H9 (cell line): ENCODE measurements around the gene PHLDA1. TPM values are rescaled to one million over a fixed set of nuclear protein-coding genes. Genes with fewer than 3 reads are reported as not detected.
A peak's percentile ranks its signal among the peaks of the same experiment; 100 is the strongest.

Experiments
- DNase-seq: peaks from one replicate; pipeline ENCODE4 v3.0.0-alpha.2; 2017
- H2AFZ ChIP-seq: one replicate; pipeline ENCODE4 v1.6.1; 2013; ENCODE audit warnings: mild to moderate bottlenecking, low read length, control low read depth, moderate library complexity
- H2AK5ac ChIP-seq: 2 replicates; pipeline ENCODE4 v1.6.1; 2013; ENCODE audit warnings: low read length, control low read depth, mixed read lengths; ENCODE audit not compliant: insufficient read length
- H2BK120ac ChIP-seq: one replicate; pipeline ENCODE4 v1.6.1; 2013; ENCODE audit warnings: low read depth, mild to moderate bottlenecking, low read length, control low read depth, inconsistent platforms; ENCODE audit not compliant: poor library complexity, severe bottlenecking
- H2BK12ac ChIP-seq: 2 replicates; pipeline ENCODE4 v1.6.1; 2013; ENCODE audit warnings: low read length, control low read depth, mixed read lengths, low read depth; ENCODE audit not compliant: insufficient read length
- H2BK15ac ChIP-seq: 2 replicates; pipeline ENCODE4 v1.6.1; 2013; ENCODE audit warnings: low read depth, low read length, control low read depth
- H2BK20ac ChIP-seq: one replicate; pipeline ENCODE4 v1.6.1; 2013; ENCODE audit warnings: low read depth, mild to moderate bottlenecking, low read length, control low read depth, inconsistent platforms; ENCODE audit not compliant: poor library complexity, severe bottlenecking
- H2BK5ac ChIP-seq: 2 replicates; pipeline ENCODE4 v1.6.1; 2013; ENCODE audit warnings: low read length, control low read depth, mixed read lengths; ENCODE audit not compliant: insufficient read length
- H3K14ac ChIP-seq: 2 replicates; pipeline ENCODE4 v1.6.1; 2013; ENCODE audit warnings: low read length, control low read depth; ENCODE audit not compliant: insufficient read depth
- H3K18ac ChIP-seq: 2 replicates; pipeline ENCODE4 v1.6.1; 2013; ENCODE audit warnings: low read depth, mild to moderate bottlenecking, mixed read lengths, low read length, control low read depth; ENCODE audit not compliant: insufficient read length
- H3K23ac ChIP-seq: 2 replicates; pipeline ENCODE4 v1.6.1; 2013; ENCODE audit warnings: low read length, control low read depth, mixed read lengths, low read depth; ENCODE audit not compliant: insufficient read length
- H3K23me2 ChIP-seq: 2 replicates; pipeline ENCODE4 v1.6.1; 2013; ENCODE audit warnings: low read depth, mild to moderate bottlenecking, mixed read lengths, low read length, control low read depth; ENCODE audit not compliant: insufficient read length, poor library complexity, severe bottlenecking
- H3K27ac ChIP-seq: 2 replicates; pipeline ENCODE4 v1.5.1; 2013; ENCODE audit warnings: low read length, control low read depth, mixed read lengths, low read depth; ENCODE audit not compliant: insufficient read length
- H3K27me3 ChIP-seq: 2 replicates; pipeline ENCODE4 v1.6.1; 2013; ENCODE audit warnings: low read length, control low read depth, inconsistent platforms; ENCODE audit not compliant: insufficient read depth
- H3K4ac ChIP-seq: 2 replicates; pipeline ENCODE4 v1.6.1; 2013; ENCODE audit warnings: low read depth, mild to moderate bottlenecking, control low read depth, inconsistent platforms, low read length, moderate library complexity
- H3K4me1 ChIP-seq: 2 replicates; pipeline ENCODE4 v1.6.1; 2013; ENCODE audit warnings: low read length, control low read depth, inconsistent platforms; ENCODE audit not compliant: insufficient read depth
- H3K4me2 ChIP-seq: 2 replicates; pipeline ENCODE4 v1.6.1; 2013; ENCODE audit warnings: low read length, control low read depth, mixed read lengths; ENCODE audit not compliant: insufficient read length, insufficient read depth
- H3K56ac ChIP-seq: 2 replicates; pipeline ENCODE4 v1.6.1; 2013; ENCODE audit warnings: low read depth, mild to moderate bottlenecking, mixed read lengths, low read length, control low read depth; ENCODE audit not compliant: insufficient read length
- H3K79me1 ChIP-seq: 2 replicates; pipeline ENCODE4 v1.6.1; 2013; ENCODE audit warnings: low read depth, mild to moderate bottlenecking, moderate library complexity, low read length, control low read depth, inconsistent platforms; ENCODE audit not compliant: insufficient read depth, poor library complexity, severe bottlenecking
- H3K79me2 ChIP-seq: 2 replicates; pipeline ENCODE4 v1.6.1; 2013; ENCODE audit warnings: low read length, control low read depth, inconsistent platforms; ENCODE audit not compliant: insufficient read depth
- H3K9ac ChIP-seq: 2 replicates; pipeline ENCODE4 v1.6.1; 2013; ENCODE audit warnings: low read length, control low read depth, mixed read lengths; ENCODE audit not compliant: insufficient read length; ENCODE audit errors: extremely low read depth
- H3K9me3 ChIP-seq: one replicate; pipeline ENCODE4 v1.6.1; 2013; ENCODE audit warnings: low read depth, low read length, inconsistent platforms; ENCODE audit not compliant: control insufficient read depth
- H3T11ph ChIP-seq: one replicate; pipeline ENCODE4 v1.6.1; 2013; ENCODE audit warnings: mild to moderate bottlenecking, low read length, control low read depth, inconsistent platforms
- H4K20me1 ChIP-seq: one replicate; pipeline ENCODE4 v1.6.1; 2013; ENCODE audit not compliant: control insufficient read depth, insufficient read length, insufficient read depth
- H4K5ac ChIP-seq: 2 replicates; pipeline ENCODE4 v1.6.1; 2013; ENCODE audit warnings: low read depth, mild to moderate bottlenecking, mixed read lengths, low read length, control low read depth; ENCODE audit not compliant: insufficient read length
- H4K8ac ChIP-seq: replicated peaks from 2 replicates; pipeline ENCODE4 v1.6.1; 2013; ENCODE audit warnings: low read length, control low read depth, mixed read lengths, low read depth; ENCODE audit not compliant: insufficient read length
- H4K91ac ChIP-seq: 2 replicates; pipeline ENCODE4 v1.6.1; 2013; ENCODE audit warnings: low read depth, mild to moderate bottlenecking, moderate library complexity, mixed read lengths, low read length, control low read depth; ENCODE audit not compliant: insufficient read length
- H3K27ac Mint-ChIP-seq, 3 experiments: 2 replicates in 2 of 3; 3 replicates in 1 of 3; pipeline ENCODE4 v1.8.0; 2020 to 2021; ENCODE audit warnings: mixed read lengths in 3 of 3, mild to moderate bottlenecking in 1 of 3, moderate library complexity in 1 of 3
- H3K27me3 Mint-ChIP-seq: 2 replicates; pipeline ENCODE4 v1.8.0; 2021; ENCODE audit warnings: low read depth, mild to moderate bottlenecking, moderate library complexity, mixed read lengths
- H3K36me3 Mint-ChIP-seq, 3 experiments: 2 replicates in 2 of 3; 3 replicates in 1 of 3; pipeline ENCODE4 v1.8.0; 2020 to 2021; ENCODE audit warnings: low read depth in 3 of 3, mixed read lengths in 3 of 3; ENCODE audit not compliant: insufficient read depth in 1 of 3
- H3K4me1 Mint-ChIP-seq, 2 experiments: 2 replicates each; pipeline ENCODE4 v1.8.0; 2020; ENCODE audit warnings: mixed read lengths in 2 of 2
- H3K4me3 Mint-ChIP-seq, 2 experiments: 2 replicates in 1 of 2; 3 replicates in 1 of 2; pipeline ENCODE4 v1.8.0; 2020 to 2021; ENCODE audit warnings: mild to moderate bottlenecking in 2 of 2, mixed read lengths in 2 of 2, moderate library complexity in 1 of 2
- H3K9me3 Mint-ChIP-seq, 2 experiments: 2 replicates in 1 of 2; 3 replicates in 1 of 2; pipeline ENCODE4 v1.8.0; 2020; ENCODE audit warnings: mild to moderate bottlenecking in 2 of 2, mixed read lengths in 2 of 2, moderate library complexity in 1 of 2
- WGBS: extraction: QIAGEN DNeasy Blood & Tissue Kit; methylation state at CpG from one replicate; pipeline ENCODE4 v1.1.7; 2013; ENCODE audit warnings: missing lambda C conversion rate, low lambda C conversion rate, mixed read lengths; ENCODE audit not compliant: insufficient read length; ENCODE audit errors: extremely low coverage; 5-methylcytosine and 5-hydroxymethylcytosine counted together
- total RNA-seq: library from RNA; stranded (reverse); gene quantifications from 2 replicates; pipeline ENCODE4 v1.2.1, GENCODE V29; 2021
- TF ChIP-seq, protein P1 (sequence below): fragments of 200-600 bp; sonication (generic); conservative IDR thresholded peaks from 3 replicates; pipeline ENCODE4 v1.8.0; 2021; ENCODE audit warnings: antibody characterized with exemption, mild to moderate bottlenecking

The PHLDA1 gene
- total RNA-seq, 1 experiment from 2014 or later, result 106 TPM

- Histone ChIP-seq H3K23ac (no peak overlapping the region), H4K20me1 (no peaks in the 10 kb centered on the region), H2BK12ac (no peak overlapping the region), H2BK5ac (no peak overlapping the region), H2AK5ac (no peak overlapping the region), H3K4me2 (no peak overlapping the region), H3K4me1 (peaks cover 5% of the 10 kb centered on the region; the same call in 1 of the 2 replicates), H3K79me1 (no peaks in the 10 kb centered on the region), H3K9me3 (no peaks in the 10 kb centered on the region), H3K14ac (no peak overlapping the region), H3T11ph (no peak overlapping the region), H4K8ac (no peak overlapping the region), H3K56ac (no peak overlapping the region), H3K18ac (peak overlapping the region; percentile 1), H2BK120ac (no peak overlapping the region), H2AFZ (no peak overlapping the region), H2BK15ac (no peak overlapping the region), H3K27ac (no peak overlapping the region), H4K91ac (no peak overlapping the region), H3K27me3 (no peaks in the 10 kb centered on the region), H3K79me2 (no peaks in the 10 kb centered on the region), H3K23me2 (no peaks in the 10 kb centered on the region), H3K9ac (no peak overlapping the region), H3K4ac (no peak overlapping the region), H4K5ac (no peak overlapping the region), H2BK20ac (no peak overlapping the region)
- TF ChIP-seq, protein P1, sequence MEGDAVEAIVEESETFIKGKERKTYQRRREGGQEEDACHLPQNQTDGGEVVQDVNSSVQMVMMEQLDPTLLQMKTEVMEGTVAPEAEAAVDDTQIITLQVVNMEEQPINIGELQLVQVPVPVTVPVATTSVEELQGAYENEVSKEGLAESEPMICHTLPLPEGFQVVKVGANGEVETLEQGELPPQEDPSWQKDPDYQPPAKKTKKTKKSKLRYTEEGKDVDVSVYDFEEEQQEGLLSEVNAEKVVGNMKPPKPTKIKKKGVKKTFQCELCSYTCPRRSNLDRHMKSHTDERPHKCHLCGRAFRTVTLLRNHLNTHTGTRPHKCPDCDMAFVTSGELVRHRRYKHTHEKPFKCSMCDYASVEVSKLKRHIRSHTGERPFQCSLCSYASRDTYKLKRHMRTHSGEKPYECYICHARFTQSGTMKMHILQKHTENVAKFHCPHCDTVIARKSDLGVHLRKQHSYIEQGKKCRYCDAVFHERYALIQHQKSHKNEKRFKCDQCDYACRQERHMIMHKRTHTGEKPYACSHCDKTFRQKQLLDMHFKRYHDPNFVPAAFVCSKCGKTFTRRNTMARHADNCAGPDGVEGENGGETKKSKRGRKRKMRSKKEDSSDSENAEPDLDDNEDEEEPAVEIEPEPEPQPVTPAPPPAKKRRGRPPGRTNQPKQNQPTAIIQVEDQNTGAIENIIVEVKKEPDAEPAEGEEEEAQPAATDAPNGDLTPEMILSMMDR, result no peak
- Mint-ChIP-seq H3K27ac (peak overlapping the region; percentile 1 to 5 (median 2); a peak in 5 of 7 replicates), H3K27me3 (peaks cover 2% of the 10 kb centered on the region; the same call in 1 of the 2 replicates), H3K4me1 (peaks cover 42 to 43% of the 10 kb centered on the region in 2 experiments), H3K9me3 (peaks cover 10 to 14% of the 10 kb centered on the region in 2 experiments), H3K36me3 (peaks cover 11 to 18% (median 11%) of the 10 kb centered on the region in 3 experiments), H3K4me3 (no peak overlapping the region; a peak in 1 of 5 replicates)
- WGBS, result no CpG with 5 or more reads among the region's 8 CpGs
- no peak for DNase-seq
These were observed 23.9 kb downstream of the PHLDA1 start for GRCh38 chr12:76007640-76008039.
